ENCODE measurements around the gene GULP1.

Gene GULP1

GRCh38 chr2:188305271-188305670 lies 13.6 kb downstream of the GULP1 start:
- Histone ChIP-seq H2AFZ (ENCODE audit: low read depth, low read length) (no peak overlapping the region), H3K9me3 (ENCODE audit: insufficient read depth, low read length, severe bottlenecking) (no peaks in the 10 kb centered on the region), H3K36me3 (ENCODE audit: insufficient read depth, low read length) (no peaks in the 10 kb centered on the region), H3K9ac (ENCODE audit: low read depth, low read length) (no peak overlapping the region), H3K79me2 (ENCODE audit: insufficient read depth, low read length) (no peaks in the 10 kb centered on the region), H3K27ac (ENCODE audit: low read length) (no peak overlapping the region), H3K4me3 (ENCODE audit: low read depth in 1 of 2, low read length in 2 of 2) (no peak overlapping the region), H3K4me2 (ENCODE audit: insufficient read depth, low read length) (no peak overlapping the region), H4K20me1 (ENCODE audit: insufficient read depth, low read length) (no peaks in the 10 kb centered on the region), H3K4me1 (ENCODE audit: insufficient read depth, low read length) (no peaks in the 10 kb centered on the region), H3K27me3 (ENCODE audit: insufficient read depth, low read length, poor library complexity) (no peaks in the 10 kb centered on the region)
- TF ChIP-seq EZH2 (IDR thresholded peaks at IDR 0.05; ENCODE audit: borderline replicate concordance, low read depth, low read length, severe bottlenecking) (no peak), CTCF (IDR thresholded peaks at IDR 0.05; ENCODE audit: borderline replicate concordance, extremely low read depth, low read length, poor library complexity, severe bottlenecking) (no peak)
- ATAC-seq (ENCODE audit: insufficient read depth, low read depth) = no peak
- no peak for DNase-seq

DNA sequence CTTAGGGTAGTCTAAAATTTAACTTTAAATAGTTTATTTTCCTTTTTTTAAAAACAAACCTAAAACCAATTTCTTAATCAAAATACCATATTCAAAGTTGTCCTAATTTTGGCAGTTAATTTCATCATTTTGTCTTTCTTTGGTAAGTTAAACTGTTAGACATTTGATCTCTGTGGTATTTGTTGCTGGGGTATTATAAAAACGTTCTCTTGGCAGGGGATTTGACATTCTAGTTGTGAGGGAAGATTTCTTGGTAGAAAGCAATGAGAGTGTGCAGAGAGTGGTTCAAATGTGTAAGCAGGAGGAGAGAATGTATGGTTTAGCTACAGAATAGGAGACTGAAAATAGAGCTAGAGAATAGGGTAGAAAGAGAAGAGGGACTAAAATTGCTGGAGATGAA lies 14.6 kb downstream of the GULP1 start:
- Histone ChIP-seq H3K27me3 (ENCODE audit: insufficient read depth, low read length, poor library complexity) (no peaks in the 10 kb centered on the region), H2AFZ (ENCODE audit: low read depth, low read length) (no peak overlapping the region), H3K36me3 (ENCODE audit: insufficient read depth, low read length) (no peaks in the 10 kb centered on the region), H3K4me1 (ENCODE audit: insufficient read depth, low read length) (no peaks in the 10 kb centered on the region), H3K4me3 (ENCODE audit: low read depth in 1 of 2, low read length in 2 of 2) (no peak overlapping the region), H3K79me2 (ENCODE audit: insufficient read depth, low read length) (no peaks in the 10 kb centered on the region), H3K27ac (ENCODE audit: low read length) (no peak overlapping the region), H4K20me1 (ENCODE audit: insufficient read depth, low read length) (no peaks in the 10 kb centered on the region), H3K9me3 (ENCODE audit: insufficient read depth, low read length, severe bottlenecking) (no peaks in the 10 kb centered on the region), H3K9ac (ENCODE audit: low read depth, low read length) (no peak overlapping the region), H3K4me2 (ENCODE audit: insufficient read depth, low read length) (no peak overlapping the region)
- DNase-seq (no peak), ATAC-seq (ENCODE audit: insufficient read depth, low read depth) (no peak)
- TF ChIP-seq EZH2 (IDR thresholded peaks at IDR 0.05; ENCODE audit: borderline replicate concordance, low read depth, low read length, severe bottlenecking) (no peak), CTCF (IDR thresholded peaks at IDR 0.05; ENCODE audit: borderline replicate concordance, extremely low read depth, low read length, poor library complexity, severe bottlenecking) (no peak)

GRCh38 chr2:188307850-188308283 lies 16.2 kb downstream of the GULP1 start:
- Histone ChIP-seq H3K27ac (ENCODE audit: low read length) (no peak overlapping the region), H2AFZ (ENCODE audit: low read depth, low read length) (no peak overlapping the region), H3K4me2 (ENCODE audit: insufficient read depth, low read length) (no peak overlapping the region), H3K9me3 (ENCODE audit: insufficient read depth, low read length, severe bottlenecking) (no peaks in the 10 kb centered on the region), H4K20me1 (ENCODE audit: insufficient read depth, low read length) (no peaks in the 10 kb centered on the region), H3K36me3 (ENCODE audit: insufficient read depth, low read length) (no peaks in the 10 kb centered on the region), H3K9ac (ENCODE audit: low read depth, low read length) (no peak overlapping the region), H3K79me2 (ENCODE audit: insufficient read depth, low read length) (no peaks in the 10 kb centered on the region), H3K4me1 (ENCODE audit: insufficient read depth, low read length) (no peaks in the 10 kb centered on the region), H3K4me3 (ENCODE audit: low read depth in 1 of 2, low read length in 2 of 2) (no peak overlapping the region), H3K27me3 (ENCODE audit: insufficient read depth, low read length, poor library complexity) (no peaks in the 10 kb centered on the region)
- no peak for DNase-seq
- no peak for ATAC-seq (ENCODE audit: insufficient read depth, low read depth)
- TF ChIP-seq CTCF (IDR thresholded peaks at IDR 0.05; ENCODE audit: borderline replicate concordance, extremely low read depth, low read length, poor library complexity, severe bottlenecking) (no peak), EZH2 (IDR thresholded peaks at IDR 0.05; ENCODE audit: borderline replicate concordance, low read depth, low read length, severe bottlenecking) (no peak)

GRCh38 chr2:188308483-188308882 lies 16.8 kb downstream of the GULP1 start:
- Histone ChIP-seq H4K20me1 (ENCODE audit: insufficient read depth, low read length) (no peaks in the 10 kb centered on the region), H3K27me3 (ENCODE audit: insufficient read depth, low read length, poor library complexity) (no peaks in the 10 kb centered on the region)
- no peak for ATAC-seq (ENCODE audit: insufficient read depth, low read depth)

More at GRCh38 chr2:188308483-188308882, 16.8 kb downstream of the GULP1 start:
- Histone ChIP-seq H3K4me3 (ENCODE audit: low read depth in 1 of 2, low read length in 2 of 2) (no peak overlapping the region), H3K36me3 (ENCODE audit: insufficient read depth, low read length) (no peaks in the 10 kb centered on the region), H3K4me2 (ENCODE audit: insufficient read depth, low read length) (no peak overlapping the region), H3K27ac (ENCODE audit: low read length) (no peak overlapping the region), H3K9ac (ENCODE audit: low read depth, low read length) (no peak overlapping the region), H3K9me3 (ENCODE audit: insufficient read depth, low read length, severe bottlenecking) (no peaks in the 10 kb centered on the region), H3K79me2 (ENCODE audit: insufficient read depth, low read length) (no peaks in the 10 kb centered on the region), H3K4me1 (ENCODE audit: insufficient read depth, low read length) (no peaks in the 10 kb centered on the region), H2AFZ (ENCODE audit: low read depth, low read length) (no peak overlapping the region)
- no peak for TF ChIP-seq CTCF (IDR thresholded peaks at IDR 0.05; ENCODE audit: borderline replicate concordance, extremely low read depth, low read length, poor library complexity, severe bottlenecking)
- no peak for TF ChIP-seq EZH2 (IDR thresholded peaks at IDR 0.05; ENCODE audit: borderline replicate concordance, low read depth, low read length, severe bottlenecking)
- DNase-seq = no peak

Data from DND-41 (cell line).